ENCODE data around the gene PER2. TPM values are rescaled to one million over a fixed set of nuclear protein-coding genes. Genes with fewer than 3 reads are reported as not detected.

The PER2 gene
- total and polyA plus RNA-seq, 2 experiments from 2014 or later: 2.3 to 6.2 TPM

GRCh38 chr2:238256111-238256510, 32.3 kb downstream of the PER2 start:
- H3K36me3 ChIP-seq (ENCODE audit: low read depth): no peaks in the 10 kb centered on the region; the same call in 1 of the 2 replicates
- DNase-seq: no peak

GRCh38 chr2:238255636-238256035, 32.8 kb downstream of the PER2 start:
- Histone ChIP-seq H3K4me3 (no peak overlapping the region), H3K9me3 (ENCODE audit: low read depth) (no peaks in the 10 kb centered on the region), H3K4me2 (ENCODE audit: unreplicated experiment) (no peak overlapping the region), H3K79me2 (ENCODE audit: insufficient read depth) (no peaks in the 10 kb centered on the region), H3K9me2 (ENCODE audit: insufficient read depth) (no peaks in the 10 kb centered on the region), H3K9ac (no peak overlapping the region), H3K27me3 (replicated peaks; ENCODE audit: insufficient read depth) (no peaks in the 10 kb centered on the region), H3K4me1 (ENCODE audit: insufficient read depth) (no peaks in the 10 kb centered on the region), H3K27ac (no peak overlapping the region), H3F3A (ENCODE audit: insufficient read depth) (no peaks in the 10 kb centered on the region), H3K36me3 (ENCODE audit: low read depth) (no peaks in the 10 kb centered on the region; the same call in 1 of the 2 replicates), H2AFZ (no peak overlapping the region), H4K20me1 (ENCODE audit: insufficient read depth) (no peaks in the 10 kb centered on the region)
- DNase-seq: no peak
- in situ Hi-C loops (cut with MboI): loop anchor here (25.0 kb wide), 1 partner anchor 668 kb away; the partner anchor contains the start of gene RAB17
- TF ChIP-seq EZH2phosphoT487 (IDR thresholded peaks at IDR 0.05; ENCODE audit: insufficient read depth, low read depth) (no peak), EZH2 (IDR thresholded peaks at IDR 0.05; ENCODE audit: insufficient read depth, poor library complexity, severe bottlenecking) (no peak)
- 94% methylated on average over 8 of the region's 8 CpGs for WGBS, 2 experiments (ENCODE audit: low coverage in 1 of 2, low lambda C conversion rate in 2 of 2, missing lambda C conversion rate in 2 of 2)

More at GRCh38 chr2:238256111-238256510, 32.3 kb downstream of the PER2 start:
- no peaks in the 10 kb centered on the region for H4K20me1 ChIP-seq (ENCODE audit: insufficient read depth)
- H3K4me2 ChIP-seq (ENCODE audit: unreplicated experiment): no peak overlapping the region
- H3K4me1 ChIP-seq (ENCODE audit: insufficient read depth): no peaks in the 10 kb centered on the region
- in situ Hi-C loops (cut with MboI): loop anchor here (25.0 kb wide), 1 partner anchor 669 kb away; the partner anchor contains the start of gene RAB17
- H3K27ac ChIP-seq: no peak overlapping the region
- no peaks in the 10 kb centered on the region for H3K79me2 ChIP-seq (ENCODE audit: insufficient read depth)
- no peak overlapping the region for H2AFZ ChIP-seq
- H3F3A ChIP-seq (ENCODE audit: insufficient read depth): no peaks in the 10 kb centered on the region
- H3K9me2 ChIP-seq (ENCODE audit: insufficient read depth): no peaks in the 10 kb centered on the region
- H3K9ac ChIP-seq: no peak overlapping the region
- TF ChIP-seq EZH2phosphoT487 (IDR thresholded peaks at IDR 0.05; ENCODE audit: insufficient read depth, low read depth) (no peak), EZH2 (IDR thresholded peaks at IDR 0.05; ENCODE audit: insufficient read depth, poor library complexity, severe bottlenecking) (no peak)
- no peak overlapping the region for H3K4me3 ChIP-seq
- H3K27me3 ChIP-seq (replicated peaks; ENCODE audit: insufficient read depth): no peaks in the 10 kb centered on the region
- WGBS, 2 experiments (ENCODE audit: low coverage in 1 of 2, low lambda C conversion rate in 2 of 2, missing lambda C conversion rate in 2 of 2): 88 to 91% methylated on average over 6 of the region's 6 CpGs
- H3K9me3 ChIP-seq (ENCODE audit: low read depth): no peaks in the 10 kb centered on the region

- Histone ChIP-seq H3K36me3 (ENCODE audit: low read depth) (no peaks in the 10 kb centered on the region; the same call in 1 of the 2 replicates), H3K4me3 (no peak overlapping the region), H3F3A (ENCODE audit: insufficient read depth) (no peaks in the 10 kb centered on the region), H3K9me2 (ENCODE audit: insufficient read depth) (no peaks in the 10 kb centered on the region), H4K20me1 (ENCODE audit: insufficient read depth) (no peaks in the 10 kb centered on the region), H3K9me3 (ENCODE audit: low read depth) (no peaks in the 10 kb centered on the region), H3K9ac (no peak overlapping the region), H3K79me2 (ENCODE audit: insufficient read depth) (no peaks in the 10 kb centered on the region), H3K27me3 (replicated peaks; ENCODE audit: insufficient read depth) (no peaks in the 10 kb centered on the region), H2AFZ (no peak overlapping the region), H3K4me1 (ENCODE audit: insufficient read depth) (no peaks in the 10 kb centered on the region), H3K4me2 (ENCODE audit: unreplicated experiment) (no peak overlapping the region), H3K27ac (no peak overlapping the region)
- WGBS, 2 experiments (ENCODE audit: low coverage in 1 of 2, low lambda C conversion rate in 2 of 2, missing lambda C conversion rate in 2 of 2): 80 to 82% methylated on average over 6 of the region's 6 CpGs
- DNase-seq: no peak
- TF ChIP-seq EZH2 (IDR thresholded peaks at IDR 0.05; ENCODE audit: insufficient read depth, poor library complexity, severe bottlenecking) (no peak), EZH2phosphoT487 (IDR thresholded peaks at IDR 0.05; ENCODE audit: insufficient read depth, low read depth) (no peak)
- in situ Hi-C loops (cut with MboI): loop anchor here (25.0 kb wide), 1 partner anchor 668 kb away; the partner anchor contains the start of gene RAB17
Measured at GRCh38 chr2:238255151-238255551, 33.3 kb downstream of the PER2 start.

- DNase-seq: no peak
- Histone ChIP-seq H3K36me3 (ENCODE audit: low read depth) (no peaks in the 10 kb centered on the region; the same call in 1 of the 2 replicates), H3K4me1 (ENCODE audit: insufficient read depth) (no peaks in the 10 kb centered on the region), H2AFZ (no peak overlapping the region), H4K20me1 (ENCODE audit: insufficient read depth) (no peaks in the 10 kb centered on the region), H3F3A (ENCODE audit: insufficient read depth) (no peaks in the 10 kb centered on the region), H3K4me3 (no peak overlapping the region), H3K27ac (no peak overlapping the region), H3K9me3 (ENCODE audit: low read depth) (no peaks in the 10 kb centered on the region), H3K79me2 (ENCODE audit: insufficient read depth) (no peaks in the 10 kb centered on the region), H3K9me2 (ENCODE audit: insufficient read depth) (no peaks in the 10 kb centered on the region), H3K9ac (no peak overlapping the region), H3K4me2 (ENCODE audit: unreplicated experiment) (no peak overlapping the region), H3K27me3 (replicated peaks; ENCODE audit: insufficient read depth) (no peaks in the 10 kb centered on the region)
- WGBS, 2 experiments (ENCODE audit: low coverage in 1 of 2, low lambda C conversion rate in 2 of 2, missing lambda C conversion rate in 2 of 2): 74 to 75% methylated on average over 4 of the region's 4 CpGs
- TF ChIP-seq EZH2phosphoT487 (IDR thresholded peaks at IDR 0.05; ENCODE audit: insufficient read depth, low read depth): no peak
- in situ Hi-C loops (cut with MboI): loop anchor here (25.0 kb wide), 1 partner anchor 667 kb away; the partner anchor contains the start of gene RAB17
Measured at GRCh38 chr2:238254095-238254723, 34.2 kb downstream of the PER2 start.

All from GM23248 (cell line).